ENCODE data around the gene RSPH1. TPM values are rescaled to one million over a fixed set of nuclear protein-coding genes. Genes with fewer than 3 reads are reported as not detected.

The RSPH1 gene
- total RNA-seq, 1 experiment from 2014 or later: 0.31 TPM

GRCh38 chr21:42499444-42500112 lies 3.6 kb upstream of the RSPH1 start:
- no peaks in the 10 kb centered on the region for H3K36me3 Mint-ChIP-seq (ENCODE audit: insufficient read depth in 1 of 3, low read depth in 3 of 3)
- DNase-seq: no peak
- 0 out of 7 replicates have a peak overlapping the region, but pooled peaks of 1 of the 3 experiments have one; percentile 39 for H3K27ac Mint-ChIP-seq
- no peaks in the 10 kb centered on the region for H3K27me3 ChIP-seq (ENCODE audit: insufficient read depth, low read length)
- peaks cover 12% of the 10 kb centered on the region for H3K23me2 ChIP-seq (ENCODE audit: insufficient read length, low read depth, low read length, poor library complexity, severe bottlenecking)
- H3T11ph ChIP-seq (ENCODE audit: low read length): no peak overlapping the region
- H3K4ac ChIP-seq (ENCODE audit: low read depth, low read length): no peak overlapping the region
- H3K79me1 ChIP-seq (ENCODE audit: insufficient read depth, low read depth, low read length, poor library complexity, severe bottlenecking): no peaks in the 10 kb centered on the region
- H2BK20ac ChIP-seq (ENCODE audit: low read depth, low read length, poor library complexity, severe bottlenecking): no peak overlapping the region
- H2AFZ ChIP-seq (ENCODE audit: low read length): no peak overlapping the region
- peak overlapping the region; percentile 46 for H3K18ac ChIP-seq (ENCODE audit: insufficient read length, low read depth, low read length)
- no peak overlapping the region for H4K91ac ChIP-seq (ENCODE audit: insufficient read length, low read depth, low read length)
- no peaks in the 10 kb centered on the region for H3K79me2 ChIP-seq (ENCODE audit: insufficient read depth, low read length)
- no CpG with 5 or more reads among the region's 15 CpGs for WGBS (ENCODE audit: extremely low coverage, insufficient read length, low lambda C conversion rate)
- no peak overlapping the region for H3K23ac ChIP-seq (ENCODE audit: insufficient read length, low read depth, low read length)
- peaks cover 8% of the 10 kb centered on the region for H3K27me3 Mint-ChIP-seq (ENCODE audit: low read depth)
- H3K56ac ChIP-seq (ENCODE audit: insufficient read length, low read depth, low read length): no peak overlapping the region
- H3K27ac ChIP-seq (ENCODE audit: insufficient read length, low read depth, low read length): no peak overlapping the region
- no peaks in the 10 kb centered on the region for H3K9me3 ChIP-seq (ENCODE audit: control insufficient read depth, low read depth, low read length)
- H2BK15ac ChIP-seq (ENCODE audit: low read depth, low read length): no peak overlapping the region
- H2BK12ac ChIP-seq (ENCODE audit: insufficient read length, low read depth, low read length): no peak overlapping the region
- H3K4me2 ChIP-seq (ENCODE audit: insufficient read depth, insufficient read length, low read length): no peak overlapping the region
- H3K9ac ChIP-seq (ENCODE audit: extremely low read depth, insufficient read length, low read length): no peak overlapping the region
- H3K4me1 ChIP-seq (ENCODE audit: insufficient read depth, low read length): no peaks in the 10 kb centered on the region; the same call in 1 of the 2 replicates
- no peak for TF ChIP-seq CTCF (conservative IDR thresholded peaks at IDR 0.05)
- H4K8ac ChIP-seq (replicated peaks; ENCODE audit: insufficient read length, low read depth, low read length): no peak overlapping the region
- no peaks in the 10 kb centered on the region for H4K20me1 ChIP-seq (ENCODE audit: control insufficient read depth, insufficient read depth, insufficient read length)
- no peak overlapping the region for H2BK120ac ChIP-seq (ENCODE audit: low read depth, low read length, poor library complexity, severe bottlenecking)
- H2AK5ac ChIP-seq (ENCODE audit: insufficient read length, low read length): no peak overlapping the region
- no peak overlapping the region for H2BK5ac ChIP-seq (ENCODE audit: insufficient read length, low read length)
- H4K5ac ChIP-seq (ENCODE audit: insufficient read length, low read depth, low read length): no peak overlapping the region
- peaks cover 18 to 21% of the 10 kb centered on the region in 2 experiments for H3K4me1 Mint-ChIP-seq
- no peak overlapping the region for H3K4me3 Mint-ChIP-seq
- H3K9me3 Mint-ChIP-seq: no peaks in the 10 kb centered on the region
- no peak overlapping the region for H3K14ac ChIP-seq (ENCODE audit: insufficient read depth, low read length)

Measured in H9 (cell line).